Measurements from ENCODE around the gene IFT52.
A peak's percentile ranks its signal among the peaks of the same experiment; 100 is the strongest.

IFT52 gene

GRCh38 chr20:43590392-43591303, at the start of gene IFT52:
Gene IFT52, plus strand, starts transcription at chr20:43590937. Its CDS starts 3,762 bp downstream, at chr20:43594699.
- DNase-seq, result peak; percentile 78

GRCh38 chr20:43541214-43541613, 49.5 kb upstream of the IFT52 start:
- DNase-seq, result no peak

- no peak for DNase-seq
Measured at GRCh38 chr20:43542161-43542560, 48.6 kb upstream of the IFT52 start.

- no peak for DNase-seq
Measured at GRCh38 chr20:43542674-43543073, 48.1 kb upstream of the IFT52 start.

GRCh38 chr20:43543138-43543537, 47.6 kb upstream of the IFT52 start:
- DNase-seq, result no peak

GRCh38 chr20:43544501-43544900, 46.2 kb upstream of the IFT52 start:
- DNase-seq, result no peak

- DNase-seq, result no peak
Measured at GRCh38 chr20:43545837-43546578, 44.7 kb upstream of the IFT52 start.

GRCh38 chr20:43548273-43548880, 42.4 kb upstream of the IFT52 start:
- DNase-seq, result no peak

- no peak for DNase-seq
Measured at GRCh38 chr20:43549416-43550065, 41.2 kb upstream of the IFT52 start.

- DNase-seq, result no peak
Measured at GRCh38 chr20:43550456-43550855, 40.3 kb upstream of the IFT52 start.

- DNase-seq, result no peak
Measured at GRCh38 chr20:43554369-43554768, 36.4 kb upstream of the IFT52 start.

- no peak for DNase-seq
Measured at GRCh38 chr20:43558412-43559146, 32.2 kb upstream of the IFT52 start, which contains the start of gene SGK2. Gene SGK2, plus strand, starts transcription at chr20:43559027. Its CDS starts 7,469 bp downstream, at chr20:43566496.

- DNase-seq, result no peak
Measured at GRCh38 chr20:43559147-43559987, 31.4 kb upstream of the IFT52 start.

GRCh38 chr20:43560974-43561373, 29.8 kb upstream of the IFT52 start:
- DNase-seq, result no peak

- DNase-seq, result no peak
Measured at GRCh38 chr20:43563429-43563828, 27.3 kb upstream of the IFT52 start.

- DNase-seq, result no peak
Measured at GRCh38 chr20:43563991-43564390, 26.7 kb upstream of the IFT52 start.

- no peak for DNase-seq
Measured at GRCh38 chr20:43564455-43564854, 26.3 kb upstream of the IFT52 start.

GRCh38 chr20:43564993-43565757, 25.6 kb upstream of the IFT52 start:
- DNase-seq, result no peak

- DNase-seq, result no peak
Measured at GRCh38 chr20:43565758-43566104, 25.0 kb upstream of the IFT52 start.

GRCh38 chr20:43567477-43567876, 23.3 kb upstream of the IFT52 start:
- DNase-seq, result no peak

- no peak for DNase-seq
Measured at GRCh38 chr20:43568706-43569105, 22.0 kb upstream of the IFT52 start.
